H1 (cell line): ENCODE results near the gene AFTPH. TPM values are rescaled to one million over a fixed set of nuclear protein-coding genes. Genes with fewer than 3 reads are reported as not detected.

ENCODE experiments used
- CTCF ChIA-PET: fragments of 300-600 bp; sonication (Branson Sonifier 250); formaldehyde crosslinking; loops from one replicate; lab custom pipeline; 2021; ENCODE audit not compliant: partially characterized antibody; lab: Charles Lee
- POLR2A ChIA-PET: fragments of 300-600 bp; sonication (Branson Sonifier 250); formaldehyde crosslinking; loops from one replicate; lab custom pipeline; 2021; ENCODE audit warnings: inconsistent platforms; ENCODE audit not compliant: partially characterized antibody; lab: Charles Lee
- DNase-seq, 2 experiments: peaks; one replicate each; pipeline versions ENCODE4 v3.0.0 to v3.0.0-alpha.2; 2010 to 2022; ENCODE audit warnings: low spot score in 2 of 2, low read depth in 1 of 2, mixed read lengths in 1 of 2
- FAIRE-seq: peaks from 2 replicates; lab custom pipeline; 2011; peaks lifted over from hg19 to GRCh38; lab: Jason Lieb, UNC
- H2AFZ ChIP-seq: 2 replicates; pipeline ENCODE4 v1.8.1; 2012; ENCODE audit warnings: low read length, inconsistent platforms
- H2AK5ac ChIP-seq: 2 replicates; pipeline ENCODE4 v1.6.1; 2013; ENCODE audit warnings: low read depth, low read length
- H2BK120ac ChIP-seq: replicated peaks from 2 replicates; pipeline ENCODE3; 2013; ENCODE audit warnings: low read depth, low read length, inconsistent platforms
- H2BK12ac ChIP-seq: 2 replicates; pipeline ENCODE4 v1.6.1; 2013; ENCODE audit warnings: low read depth, low read length
- H2BK15ac ChIP-seq: 2 replicates; pipeline ENCODE4 v1.6.1; 2013; ENCODE audit warnings: low read length
- H2BK20ac ChIP-seq: 2 replicates; pipeline ENCODE4 v1.6.1; 2013; ENCODE audit warnings: low read length
- H2BK5ac ChIP-seq: 2 replicates; pipeline ENCODE4 v1.6.1; 2013; ENCODE audit warnings: low read depth, low read length
- H3K14ac ChIP-seq: 2 replicates; pipeline ENCODE4 v1.6.1; 2013; ENCODE audit warnings: inconsistent platforms; ENCODE audit not compliant: insufficient read length
- H3K18ac ChIP-seq: 2 replicates; pipeline ENCODE4 v1.6.1; 2013; ENCODE audit warnings: low read length; ENCODE audit errors: extremely low read depth
- H3K23ac ChIP-seq: 2 replicates; pipeline ENCODE4 v1.6.1; 2013; ENCODE audit warnings: inconsistent platforms; ENCODE audit not compliant: insufficient read length
- H3K23me2 ChIP-seq: 2 replicates; pipeline ENCODE4 v1.6.1; 2013; ENCODE audit warnings: low read depth, low read length
- H3K27ac ChIP-seq: 2 replicates; pipeline ENCODE4 v1.6.1; 2011; ENCODE audit warnings: low read depth, low read length, inconsistent platforms
- H3K27me3 ChIP-seq, 4 experiments: replicated peaks in 1 of 4; 1 replicate in 1 of 4; 2 replicates in 3 of 4; pipeline versions ENCODE4 v1.6.1 to v1.8.1; 2011 to 2013; ENCODE audit warnings: low read length in 3 of 4, mild to moderate bottlenecking in 3 of 4, inconsistent platforms in 2 of 4, mixed read lengths in 2 of 4, moderate library complexity in 1 of 4; ENCODE audit not compliant: control insufficient read depth in 3 of 4, insufficient read depth in 3 of 4; ENCODE audit errors: extremely low read depth in 1 of 4
- H3K36me3 ChIP-seq, 4 experiments: 2 replicates each; pipeline versions ENCODE4 v1.6.1 to v1.8.1; 2011 to 2013; ENCODE audit warnings: mild to moderate bottlenecking in 4 of 4, low read length in 3 of 4, moderate library complexity in 2 of 4, control low read depth in 1 of 4, inconsistent platforms in 1 of 4; ENCODE audit not compliant: insufficient read depth in 4 of 4, control insufficient read depth in 2 of 4
- H3K4ac ChIP-seq: replicated peaks from 2 replicates; pipeline ENCODE3; 2013; ENCODE audit warnings: low read length, low read depth, mixed read lengths, inconsistent platforms; ENCODE audit not compliant: insufficient read length
- H3K4me1 ChIP-seq, 4 experiments: replicated peaks in 1 of 4; 1 replicate in 1 of 4; 2 replicates in 3 of 4; pipeline versions ENCODE4 v1.6.1 to v1.8.1; 2011 to 2013; ENCODE audit warnings: low read length in 3 of 4, inconsistent platforms in 2 of 4, mixed read lengths in 1 of 4; ENCODE audit not compliant: insufficient read depth in 4 of 4, control insufficient read depth in 3 of 4
- H3K4me2 ChIP-seq, 2 experiments: 2 replicates each; pipeline versions ENCODE4 v1.6.1 to v1.8.1; 2011 to 2013; ENCODE audit warnings: low read depth in 2 of 2, low read length in 2 of 2, control low read depth in 1 of 2, inconsistent platforms in 1 of 2, mild to moderate bottlenecking in 1 of 2; ENCODE audit not compliant: insufficient read depth in 1 of 2
- H3K4me3 ChIP-seq, 4 experiments: fragments of 200-600, 300-600 bp in 1 of 4; sonication (generic), shearing (Covaris generic), sonication (Bioruptor Twin) in 1 of 4; 2 replicates each; pipeline versions ENCODE4 v1.5.1 to v1.8.1; 2011 to 2016; ENCODE audit warnings: low read length in 4 of 4, low read depth in 3 of 4, control low read depth in 2 of 4, inconsistent platforms in 2 of 4, mild to moderate bottlenecking in 2 of 4, mixed read lengths in 1 of 4, moderate library complexity in 1 of 4; ENCODE audit not compliant: insufficient read depth in 2 of 4; ENCODE audit errors: extremely low read depth in 1 of 4
- H3K56ac ChIP-seq: replicated peaks from 2 replicates; pipeline ENCODE3; 2013; ENCODE audit warnings: low read depth, mild to moderate bottlenecking, mixed read lengths, low read length, inconsistent platforms; ENCODE audit not compliant: insufficient read length
- H3K79me1 ChIP-seq: 2 replicates; pipeline ENCODE4 v1.6.1; 2013; ENCODE audit warnings: low read depth, low read length, control low read depth
- H3K79me2 ChIP-seq, 2 experiments: 2 replicates each; pipeline versions ENCODE4 v1.6.1 to v1.8.1; 2012 to 2013; ENCODE audit warnings: low read length in 2 of 2, mild to moderate bottlenecking in 2 of 2, inconsistent platforms in 1 of 2; ENCODE audit not compliant: insufficient read depth in 2 of 2, control insufficient read depth in 1 of 2
- H3K9ac ChIP-seq, 4 experiments: replicated peaks in 1 of 4; 1 replicate in 1 of 4; 2 replicates in 3 of 4; pipeline versions ENCODE4 v1.6.1 to v1.8.1; 2011 to 2013; ENCODE audit warnings: low read depth in 3 of 4, low read length in 3 of 4, control low read depth in 2 of 4, mild to moderate bottlenecking in 2 of 4, moderate library complexity in 2 of 4, inconsistent platforms in 1 of 4; ENCODE audit errors: extremely low read depth in 1 of 4
- H3K9me3 ChIP-seq, 2 experiments: 2 replicates each; pipeline versions ENCODE4 v1.6.1 to v1.8.1; 2012 to 2013; ENCODE audit warnings: mild to moderate bottlenecking in 2 of 2, moderate library complexity in 2 of 2, control low read depth in 1 of 2, inconsistent platforms in 1 of 2, low read depth in 1 of 2, low read length in 1 of 2, mixed read lengths in 1 of 2; ENCODE audit not compliant: insufficient read depth in 2 of 2
- H4K20me1 ChIP-seq, 2 experiments: replicated peaks in 1 of 2; 2 replicates each; pipeline versions ENCODE3 to v1.8.1; 2011 to 2013; ENCODE audit warnings: inconsistent platforms in 2 of 2, low read length in 2 of 2, mild to moderate bottlenecking in 1 of 2; ENCODE audit not compliant: insufficient read depth in 2 of 2, control insufficient read depth in 1 of 2
- H4K5ac ChIP-seq: 2 replicates; pipeline ENCODE4 v1.6.1; 2013; ENCODE audit warnings: low read length, low read depth, mixed read lengths, inconsistent platforms; ENCODE audit not compliant: insufficient read length
- H4K8ac ChIP-seq: 2 replicates; pipeline ENCODE4 v1.8.0; 2013; ENCODE audit warnings: mild to moderate bottlenecking, moderate library complexity, low read length, inconsistent platforms; ENCODE audit not compliant: insufficient read depth; ENCODE audit errors: extremely low read depth
- H4K91ac ChIP-seq: replicated peaks from 2 replicates; pipeline ENCODE3; 2013; ENCODE audit warnings: low read length, mixed read lengths, inconsistent platforms; ENCODE audit not compliant: insufficient read length
- ASH2L ChIP-seq: fragments of 200-600, 300-600 bp; sonication (generic); IDR thresholded peaks from one replicate; pipeline ENCODE4 v1.7.1; 2017; ENCODE audit warnings: low read length
- BRCA1 ChIP-seq: IDR thresholded peaks from 2 replicates; pipeline ENCODE4 v1.6.1; 2012; ENCODE audit warnings: low read depth, low read length, improper control_type of control experiment
- EGR1 ChIP-seq: IDR thresholded peaks from 2 replicates; pipeline ENCODE4 v1.6.1; 2011; ENCODE audit warnings: low read depth, low read length, borderline replicate concordance
- FOSL1 ChIP-seq: IDR thresholded peaks from 2 replicates; pipeline ENCODE4 v1.6.1; 2011; ENCODE audit warnings: mild to moderate bottlenecking, low read depth, low read length, moderate library complexity; ENCODE audit not compliant: insufficient read depth
- GABPA ChIP-seq: IDR thresholded peaks from 2 replicates; pipeline ENCODE4 v1.6.1; 2011; ENCODE audit warnings: mild to moderate bottlenecking, low read length, moderate library complexity, borderline replicate concordance; ENCODE audit not compliant: insufficient read depth
- HDAC6 ChIP-seq: IDR thresholded peaks from one replicate; pipeline ENCODE4 v1.7.1; 2012; ENCODE audit warnings: low read depth, mild to moderate bottlenecking, inconsistent platforms, low read length, moderate library complexity
- JUN ChIP-seq: IDR thresholded peaks from 2 replicates; pipeline ENCODE4 v1.6.1; 2011; ENCODE audit warnings: low read depth, mild to moderate bottlenecking, improper control_type of control experiment, low read length
- KDM4A ChIP-seq: IDR thresholded peaks from one replicate; pipeline ENCODE4 v1.7.1; 2012; ENCODE audit warnings: low read depth, mild to moderate bottlenecking, moderate library complexity, low read length, inconsistent platforms; ENCODE audit not compliant: severe bottlenecking
- POU5F1 ChIP-seq: IDR thresholded peaks from 2 replicates; pipeline ENCODE4 v1.6.1; 2011; ENCODE audit warnings: low read depth, mild to moderate bottlenecking, low read length, moderate library complexity
- RXRA ChIP-seq: IDR thresholded peaks from 2 replicates; pipeline ENCODE4 v1.6.1; 2011; ENCODE audit warnings: low read depth, mild to moderate bottlenecking, low read length, moderate library complexity; ENCODE audit not compliant: insufficient read depth
- SIRT6 ChIP-seq: IDR thresholded peaks from one replicate; pipeline ENCODE4 v1.7.1; 2012; ENCODE audit warnings: low read length, inconsistent platforms
- SP4 ChIP-seq: IDR thresholded peaks from 2 replicates; pipeline ENCODE4 v1.6.1; 2012; ENCODE audit warnings: low read length, inconsistent platforms
- SUZ12 ChIP-seq: fragments of 200-600 bp; sonication (generic); IDR thresholded peaks from 2 replicates; pipeline ENCODE4 v1.6.1; 2012; ENCODE audit warnings: mild to moderate bottlenecking, inconsistent platforms, low read length, moderate library complexity, mixed read lengths
- TAF1 ChIP-seq: IDR thresholded peaks from 2 replicates; pipeline ENCODE4 v1.6.1; 2011; ENCODE audit warnings: mild to moderate bottlenecking, low read depth, low read length
- WGBS, 2 experiments: shearing (Covaris generic) in 1 of 2; methylation state at CpG; one replicate each; pipeline versions ENCODE4 v1.1.6 to v1.1.7; 2013 to 2015; ENCODE audit warnings: low lambda C conversion rate in 2 of 2, mixed read lengths in 2 of 2, inconsistent platforms in 1 of 2, low coverage in 1 of 2, missing lambda C conversion rate in 1 of 2; ENCODE audit not compliant: insufficient replicate concordance in 2 of 2, insufficient coverage in 1 of 2, insufficient read length in 1 of 2; ENCODE audit errors: extremely low coverage in 1 of 2, missing lambda C conversion rate in 1 of 2; 5-methylcytosine and 5-hydroxymethylcytosine counted together
- polyA plus RNA-seq, 7 experiments: library from polyadenylated mRNA; depleted of rRNA in 3 of 7; stranded (reverse) in 5 of 7; unstranded in 2 of 7; fragments of >200 nt in 5 of 7; fragments of 200-250 nt in 2 of 7; gene quantifications; 1 replicate in 5 of 7; 2 replicates in 1 of 7; 4 replicates in 1 of 7; pipeline versions ENCODE4 v1.2.1 to v1.2.3, GENCODE V29; 2011 to 2013; ENCODE audit warnings: missing spikeins in 2 of 7, mixed read lengths in 2 of 7
- total RNA-seq: library from RNA; stranded (reverse); fragmentation: NEBNext Ultra II Directional; extraction: Animal tissue kit (Norgen Biotek cat#: 25700); gene quantifications from 2 replicates; pipeline ENCODE4 v1.2.1, GENCODE V29; 2021

The AFTPH gene
- total and polyA plus RNA-seq, 2 of the 8 experiments (the other 6 are each of a cell fraction or from before 2014, with no cell fraction given) = 7.3 to 15.0 TPM

- FAIRE-seq = no peak
- Histone ChIP-seq H2BK120ac (no peak overlapping the region), H3K9me3 (no peaks in the 10 kb centered on the region), H3K27ac (no peak overlapping the region), H3K23me2 (no peaks in the 10 kb centered on the region; the same call in 1 of the 2 replicates), H3K4ac (no peak overlapping the region), H2BK20ac (no peak overlapping the region), H2AK5ac (no peak overlapping the region), H4K5ac (no peak overlapping the region), H3K9ac (no peak overlapping the region), H2BK15ac (no peak overlapping the region), H3K14ac (no peak overlapping the region), H4K8ac (no peak overlapping the region), H3K79me2 (no peaks in the 10 kb centered on the region), H3K27me3 (no peaks in the 10 kb centered on the region; a peak in 1 of 7 replicates), H2AFZ (no peak overlapping the region), H3K56ac (no peak overlapping the region), H3K36me3 (no peaks in the 10 kb centered on the region), H4K20me1 (no peaks in the 10 kb centered on the region), H3K4me1 (peaks cover 0 to 11% (median 3%) of the 10 kb centered on the region in 4 experiments; a peak in 3 of 7 replicates), H2BK5ac (no peak overlapping the region), H3K4me2 (no peak overlapping the region), H3K79me1 (no peaks in the 10 kb centered on the region), H3K18ac (no peak overlapping the region), H4K91ac (no peak overlapping the region), H3K4me3 (no peak overlapping the region), H3K23ac (no peak overlapping the region), H2BK12ac (no peak overlapping the region)
- POLR2A ChIA-PET = no interaction called here
- WGBS, 2 experiments = 91% methylated on average over 6 of the region's 6 CpGs; no CpG with 5 or more reads in 1 of the 2 experiments
- CTCF ChIA-PET = interaction anchor here (0.6 to 23.0 kb wide), 8 partner anchors 8 to 285 kb away, joined by 3 to 389 read pairs (median 6); no protein-coding TSS in a partner anchor
- DNase-seq = no peak
- TF ChIP-seq HDAC6 (no peak), ASH2L (no peak), GABPA (no peak), EGR1 (no peak), KDM4A (no peak), SP4 (no peak), SIRT6 (no peak), FOSL1 (no peak), BRCA1 (no peak), RXRA (no peak), POU5F1 (no peak), SUZ12 (no peak), TAF1 (no peak), JUN (no peak)
These were observed 91.2 kb downstream of the AFTPH start for GRCh38 chr2:64615192-64615763.
